ENCODE measurements around the gene SLC66A3. TPM values are rescaled to one million over a fixed set of nuclear protein-coding genes. Genes with fewer than 3 reads are reported as not detected.

The SLC66A3 gene
- total RNA-seq (10 to 100 TPM; 11.5 to 17.6 TPM), polyA plus RNA-seq (1 to 10 TPM; 6.7 to 7.2 TPM)

DNA sequence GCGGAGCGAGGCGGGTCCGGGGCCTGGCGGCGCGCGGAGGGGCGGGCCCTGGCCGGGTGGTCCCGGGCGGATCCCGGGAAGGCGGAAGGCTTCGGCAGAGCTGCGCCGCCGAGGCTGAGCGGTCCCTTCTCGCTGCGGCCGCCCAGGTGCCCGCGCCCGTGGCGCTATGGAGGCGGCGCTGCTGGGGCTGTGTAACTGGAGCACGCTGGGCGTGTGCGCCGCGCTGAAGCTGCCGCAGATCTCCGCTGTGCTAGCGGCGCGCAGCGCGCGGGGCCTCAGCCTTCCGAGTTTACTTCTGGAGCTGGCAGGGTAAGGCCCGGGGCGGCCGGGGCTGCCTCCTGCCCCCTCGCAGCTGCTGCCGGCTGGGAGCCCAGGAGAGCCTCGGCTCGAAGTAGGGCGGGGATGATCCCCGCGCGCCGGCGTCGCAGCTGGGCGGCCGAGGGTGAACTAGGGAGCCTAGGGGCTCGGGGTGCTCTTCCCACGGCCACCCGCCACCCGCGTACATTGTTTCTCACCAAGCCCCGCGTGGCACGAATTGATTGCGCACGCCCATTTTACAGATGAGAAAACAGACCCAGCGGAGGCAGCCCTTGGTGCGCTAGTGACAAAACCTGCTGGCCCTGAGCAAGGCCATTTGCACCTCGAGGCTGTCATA lies at the start of gene SLC66A3:
TSS of gene SLC66A3 (plus strand) at position 87 of the 655 bp plus-strand sequence. CDS start at position 167, 80 bp downstream.
- Histone ChIP-seq H3K9ac (ENCODE audit: low read depth in 1 of 2, low read length in 2 of 2) (peak within 1 kb of the TSS in 1 of 2 donors; percentile 65), H3K36me3 (ENCODE audit: control insufficient read depth in 4 of 4, insufficient read depth in 3 of 4, low read depth in 1 of 4, low read length in 3 of 4) (no peaks in the 10 kb centered on the region), H3K27me3 (ENCODE audit: control insufficient read depth in 4 of 4, insufficient read depth in 4 of 4, low read length in 3 of 4) (no peaks in the 10 kb centered on the region), H3K4me3 (ENCODE audit: low read depth in 1 of 3, low read length in 3 of 3) (peak within 1 kb of the TSS; percentile 52 to 85 (median 79)), H3K27ac (ENCODE audit: low read depth in 1 of 2, low read length in 2 of 2) (peak within 1 kb of the TSS; percentile 72 to 73), H3K9me3 (ENCODE audit: control insufficient read depth in 4 of 4, low read length in 3 of 4) (no peaks in the 10 kb centered on the region), H3K4me1 (ENCODE audit: control insufficient read depth in 4 of 4, insufficient read depth in 4 of 4, low read length in 3 of 4) (peaks cover 0 to 15% (median 12%) of the 10 kb centered on the region in 4 donors)
- WGBS, result 3% methylated on average over 71 of the region's 71 CpGs
- TF ChIP-seq SP1 (IDR thresholded peaks at IDR 0.05), result peak; percentile 1
- peak; percentile 21 for TF ChIP-seq YY1 (IDR thresholded peaks at IDR 0.05)
- peak in 1 of 2 donors; percentile 11 for TF ChIP-seq RAD21 (IDR thresholded peaks at IDR 0.05)
- TF ChIP-seq, protein P1, sequence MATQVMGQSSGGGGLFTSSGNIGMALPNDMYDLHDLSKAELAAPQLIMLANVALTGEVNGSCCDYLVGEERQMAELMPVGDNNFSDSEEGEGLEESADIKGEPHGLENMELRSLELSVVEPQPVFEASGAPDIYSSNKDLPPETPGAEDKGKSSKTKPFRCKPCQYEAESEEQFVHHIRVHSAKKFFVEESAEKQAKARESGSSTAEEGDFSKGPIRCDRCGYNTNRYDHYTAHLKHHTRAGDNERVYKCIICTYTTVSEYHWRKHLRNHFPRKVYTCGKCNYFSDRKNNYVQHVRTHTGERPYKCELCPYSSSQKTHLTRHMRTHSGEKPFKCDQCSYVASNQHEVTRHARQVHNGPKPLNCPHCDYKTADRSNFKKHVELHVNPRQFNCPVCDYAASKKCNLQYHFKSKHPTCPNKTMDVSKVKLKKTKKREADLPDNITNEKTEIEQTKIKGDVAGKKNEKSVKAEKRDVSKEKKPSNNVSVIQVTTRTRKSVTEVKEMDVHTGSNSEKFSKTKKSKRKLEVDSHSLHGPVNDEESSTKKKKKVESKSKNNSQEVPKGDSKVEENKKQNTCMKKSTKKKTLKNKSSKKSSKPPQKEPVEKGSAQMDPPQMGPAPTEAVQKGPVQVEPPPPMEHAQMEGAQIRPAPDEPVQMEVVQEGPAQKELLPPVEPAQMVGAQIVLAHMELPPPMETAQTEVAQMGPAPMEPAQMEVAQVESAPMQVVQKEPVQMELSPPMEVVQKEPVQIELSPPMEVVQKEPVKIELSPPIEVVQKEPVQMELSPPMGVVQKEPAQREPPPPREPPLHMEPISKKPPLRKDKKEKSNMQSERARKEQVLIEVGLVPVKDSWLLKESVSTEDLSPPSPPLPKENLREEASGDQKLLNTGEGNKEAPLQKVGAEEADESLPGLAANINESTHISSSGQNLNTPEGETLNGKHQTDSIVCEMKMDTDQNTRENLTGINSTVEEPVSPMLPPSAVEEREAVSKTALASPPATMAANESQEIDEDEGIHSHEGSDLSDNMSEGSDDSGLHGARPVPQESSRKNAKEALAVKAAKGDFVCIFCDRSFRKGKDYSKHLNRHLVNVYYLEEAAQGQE (IDR thresholded peaks at IDR 0.05), result no peak
- DNase-seq (ENCODE audit: low spot score), result no peak

DNA sequence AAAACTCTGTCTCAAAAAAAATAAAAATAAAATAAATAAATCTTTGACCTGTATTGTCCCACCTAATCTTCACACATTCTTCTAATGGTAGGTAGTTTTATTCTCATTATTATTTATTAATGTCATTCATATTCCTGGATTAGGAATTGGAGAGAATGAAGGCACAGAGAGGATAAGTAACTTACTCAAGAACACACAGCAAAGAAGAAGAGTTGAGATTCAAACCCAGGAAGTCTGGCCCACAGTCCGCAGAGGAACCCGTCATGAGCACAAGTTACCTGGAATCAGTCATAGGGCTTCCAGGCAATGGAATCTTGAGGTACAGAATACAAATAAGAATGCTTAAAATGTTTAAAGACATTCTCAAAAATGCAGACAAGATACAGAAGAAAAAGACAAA lies 46.3 kb upstream of the SLC66A3 start:
- TF ChIP-seq JUND (IDR thresholded peaks at IDR 0.05) (no peak), HNF4A (conservative IDR thresholded peaks at IDR 0.05) (no peak), RXRA (IDR thresholded peaks at IDR 0.05) (no peak), SP1 (IDR thresholded peaks at IDR 0.05) (no peak), TAF1 (conservative IDR thresholded peaks at IDR 0.05) (no peak), FOXA2 (IDR thresholded peaks at IDR 0.05) (no peak), YY1 (IDR thresholded peaks at IDR 0.05) (no peak), EGR1 (IDR thresholded peaks at IDR 0.05; ENCODE audit: low read depth in 2 of 2) (no peak), GABPA (IDR thresholded peaks at IDR 0.05 in 1 of 2, conservative IDR thresholded peaks at IDR 0.05 in 1 of 2) (no peak), RAD21 (IDR thresholded peaks at IDR 0.05) (no peak)
- TF ChIP-seq, protein P2, sequence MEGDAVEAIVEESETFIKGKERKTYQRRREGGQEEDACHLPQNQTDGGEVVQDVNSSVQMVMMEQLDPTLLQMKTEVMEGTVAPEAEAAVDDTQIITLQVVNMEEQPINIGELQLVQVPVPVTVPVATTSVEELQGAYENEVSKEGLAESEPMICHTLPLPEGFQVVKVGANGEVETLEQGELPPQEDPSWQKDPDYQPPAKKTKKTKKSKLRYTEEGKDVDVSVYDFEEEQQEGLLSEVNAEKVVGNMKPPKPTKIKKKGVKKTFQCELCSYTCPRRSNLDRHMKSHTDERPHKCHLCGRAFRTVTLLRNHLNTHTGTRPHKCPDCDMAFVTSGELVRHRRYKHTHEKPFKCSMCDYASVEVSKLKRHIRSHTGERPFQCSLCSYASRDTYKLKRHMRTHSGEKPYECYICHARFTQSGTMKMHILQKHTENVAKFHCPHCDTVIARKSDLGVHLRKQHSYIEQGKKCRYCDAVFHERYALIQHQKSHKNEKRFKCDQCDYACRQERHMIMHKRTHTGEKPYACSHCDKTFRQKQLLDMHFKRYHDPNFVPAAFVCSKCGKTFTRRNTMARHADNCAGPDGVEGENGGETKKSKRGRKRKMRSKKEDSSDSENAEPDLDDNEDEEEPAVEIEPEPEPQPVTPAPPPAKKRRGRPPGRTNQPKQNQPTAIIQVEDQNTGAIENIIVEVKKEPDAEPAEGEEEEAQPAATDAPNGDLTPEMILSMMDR (IDR thresholded peaks at IDR 0.05; ENCODE audit: low read depth, low read length, missing input control), result no peak
- TF ChIP-seq, protein P1 (IDR thresholded peaks at IDR 0.05), result no peak
- TF ChIP-seq, protein P3, sequence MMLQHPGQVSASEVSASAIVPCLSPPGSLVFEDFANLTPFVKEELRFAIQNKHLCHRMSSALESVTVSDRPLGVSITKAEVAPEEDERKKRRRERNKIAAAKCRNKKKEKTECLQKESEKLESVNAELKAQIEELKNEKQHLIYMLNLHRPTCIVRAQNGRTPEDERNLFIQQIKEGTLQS (IDR thresholded peaks at IDR 0.05), result no peak
- Histone ChIP-seq H3K4me1 (ENCODE audit: control insufficient read depth in 4 of 4, insufficient read depth in 4 of 4, low read length in 3 of 4) (no peaks in the 10 kb centered on the region), H3K9ac (ENCODE audit: low read depth in 1 of 2, low read length in 2 of 2) (no peak overlapping the region), H3K27ac (ENCODE audit: low read depth in 1 of 2, low read length in 2 of 2) (no peak overlapping the region), H3K27me3 (ENCODE audit: control insufficient read depth in 4 of 4, insufficient read depth in 4 of 4, low read length in 3 of 4) (no peaks in the 10 kb centered on the region), H3K4me3 (ENCODE audit: low read depth in 1 of 3, low read length in 3 of 3) (no peak overlapping the region), H3K36me3 (ENCODE audit: control insufficient read depth in 4 of 4, insufficient read depth in 3 of 4, low read depth in 1 of 4, low read length in 3 of 4) (no peaks in the 10 kb centered on the region), H3K9me3 (ENCODE audit: control insufficient read depth in 4 of 4, low read length in 3 of 4) (no peaks in the 10 kb centered on the region)
- 89% methylated on average over 2 of the region's 2 CpGs for WGBS
- DNase-seq (ENCODE audit: low spot score), result no peak
